Measurements from ENCODE around the gene DENND1C.

Gene DENND1C

GRCh38 chr19:6458695-6459261 lies 22.8 kb downstream of the DENND1C start:
- Histone ChIP-seq H3K9ac (ENCODE audit: low read length in 5 of 5) (peak overlapping the region in 3 of 5 donors; percentile 54 to 74 (median 55)), H3K27me3 (ENCODE audit: control insufficient read depth in 5 of 5, insufficient read depth in 4 of 5, low read length in 5 of 5) (peaks cover under 1 to 2% (median under 1%) of the 10 kb centered on the region in 5 donors), H3K4me3 (ENCODE audit: low read depth in 1 of 5, low read length in 5 of 5) (peak overlapping the region in 4 of 5 donors; percentile 68 to 87 (median 80)), H3K36me3 (ENCODE audit: control insufficient read depth in 5 of 5, insufficient read depth in 5 of 5, low read length in 5 of 5) (peaks cover 0 to 21% (median 15%) of the 10 kb centered on the region in 5 donors), H3K27ac (ENCODE audit: low read depth, low read length) (no peak overlapping the region), H3K4me1 (ENCODE audit: control insufficient read depth in 5 of 5, insufficient read depth in 5 of 5, low read length in 5 of 5) (peaks cover 0 to 28% (median 19%) of the 10 kb centered on the region in 5 donors), H3K9me3 (ENCODE audit: control insufficient read depth in 5 of 5, low read length in 5 of 5) (peaks cover 0 to 12% (median 8%) of the 10 kb centered on the region in 5 donors)

- Histone ChIP-seq H3K4me1 (ENCODE audit: control insufficient read depth in 5 of 5, insufficient read depth in 5 of 5, low read length in 5 of 5) (peaks cover 0 to 28% (median 19%) of the 10 kb centered on the region in 5 donors), H3K27ac (ENCODE audit: low read depth, low read length) (no peak overlapping the region), H3K36me3 (ENCODE audit: control insufficient read depth in 5 of 5, insufficient read depth in 5 of 5, low read length in 5 of 5) (peaks cover 0 to 24% (median 19%) of the 10 kb centered on the region in 5 donors), H3K9ac (ENCODE audit: low read length in 5 of 5) (peak overlapping the region in 1 of 5 donors; percentile 74), H3K9me3 (ENCODE audit: control insufficient read depth in 5 of 5, low read length in 5 of 5) (peaks cover 0 to 15% (median 13%) of the 10 kb centered on the region in 5 donors), H3K4me3 (ENCODE audit: low read depth in 1 of 5, low read length in 5 of 5) (peak overlapping the region in 1 of 5 donors; percentile 79), H3K27me3 (ENCODE audit: control insufficient read depth in 5 of 5, insufficient read depth in 4 of 5, low read length in 5 of 5) (no peaks in the 10 kb centered on the region)
Measured at GRCh38 chr19:6457958-6458694, 23.5 kb downstream of the DENND1C start.

- Histone ChIP-seq H3K4me1 (ENCODE audit: control insufficient read depth in 5 of 5, insufficient read depth in 5 of 5, low read length in 5 of 5) (peaks cover 0 to 28% (median 19%) of the 10 kb centered on the region in 5 donors), H3K36me3 (ENCODE audit: control insufficient read depth in 5 of 5, insufficient read depth in 5 of 5, low read length in 5 of 5) (peaks cover 0 to 33% (median 22%) of the 10 kb centered on the region in 5 donors), H3K9ac (ENCODE audit: low read length in 5 of 5) (no peak overlapping the region), H3K27ac (ENCODE audit: low read depth, low read length) (no peak overlapping the region), H3K27me3 (ENCODE audit: control insufficient read depth in 5 of 5, insufficient read depth in 4 of 5, low read length in 5 of 5) (no peaks in the 10 kb centered on the region), H3K4me3 (ENCODE audit: low read depth in 1 of 5, low read length in 5 of 5) (no peak overlapping the region), H3K9me3 (ENCODE audit: control insufficient read depth in 5 of 5, low read length in 5 of 5) (peaks cover 0 to 17% (median 15%) of the 10 kb centered on the region in 5 donors)
Measured at GRCh38 chr19:6455924-6456323, 25.7 kb downstream of the DENND1C start.

GRCh38 chr19:6453951-6454565 lies 27.5 kb downstream of the DENND1C start:
- H3K36me3 ChIP-seq (ENCODE audit: control insufficient read depth in 5 of 5, insufficient read depth in 5 of 5, low read length in 5 of 5) = peaks cover 0 to 36% (median 22%) of the 10 kb centered on the region in 5 donors

GRCh38 chr19:6452899-6453298 lies 28.7 kb downstream of the DENND1C start:
- H3K9me3 ChIP-seq (ENCODE audit: control insufficient read depth in 5 of 5, low read length in 5 of 5) = peaks cover 0 to 17% (median 15%) of the 10 kb centered on the region in 5 donors
- no peak overlapping the region for H3K27ac ChIP-seq (ENCODE audit: low read depth, low read length)
- no peaks in the 10 kb centered on the region for H3K4me1 ChIP-seq (ENCODE audit: control insufficient read depth in 5 of 5, insufficient read depth in 5 of 5, low read length in 5 of 5)
- no peak overlapping the region for H3K4me3 ChIP-seq (ENCODE audit: low read depth in 1 of 5, low read length in 5 of 5)
- H3K9ac ChIP-seq (ENCODE audit: low read length in 5 of 5) = no peak overlapping the region
- peaks cover 0 to 38% (median 22%) of the 10 kb centered on the region in 5 donors for H3K36me3 ChIP-seq (ENCODE audit: control insufficient read depth in 5 of 5, insufficient read depth in 5 of 5, low read length in 5 of 5)
- H3K27me3 ChIP-seq (ENCODE audit: control insufficient read depth in 5 of 5, insufficient read depth in 4 of 5, low read length in 5 of 5) = no peaks in the 10 kb centered on the region

More at GRCh38 chr19:6453951-6454565, 27.5 kb downstream of the DENND1C start:
- Histone ChIP-seq H3K9ac (ENCODE audit: low read length in 5 of 5) (no peak overlapping the region), H3K27me3 (ENCODE audit: control insufficient read depth in 5 of 5, insufficient read depth in 4 of 5, low read length in 5 of 5) (no peaks in the 10 kb centered on the region), H3K27ac (ENCODE audit: low read depth, low read length) (no peak overlapping the region), H3K4me3 (ENCODE audit: low read depth in 1 of 5, low read length in 5 of 5) (peak overlapping the region in 1 of 5 donors; percentile 4), H3K9me3 (ENCODE audit: control insufficient read depth in 5 of 5, low read length in 5 of 5) (peaks cover 0 to 17% (median 15%) of the 10 kb centered on the region in 5 donors), H3K4me1 (ENCODE audit: control insufficient read depth in 5 of 5, insufficient read depth in 5 of 5, low read length in 5 of 5) (peaks cover 0 to 10% (median 7%) of the 10 kb centered on the region in 5 donors)

GRCh38 chr19:6452223-6452614 lies 29.4 kb downstream of the DENND1C start:
- Histone ChIP-seq H3K36me3 (ENCODE audit: control insufficient read depth in 5 of 5, insufficient read depth in 5 of 5, low read length in 5 of 5) (peaks cover 0 to 39% (median 22%) of the 10 kb centered on the region in 5 donors), H3K9ac (ENCODE audit: low read length in 5 of 5) (no peak overlapping the region)

GRCh38 chr19:6451583-6452222 lies 29.9 kb downstream of the DENND1C start:
- no peaks in the 10 kb centered on the region for H3K27me3 ChIP-seq (ENCODE audit: control insufficient read depth in 5 of 5, insufficient read depth in 4 of 5, low read length in 5 of 5)
- peaks cover 0 to 42% (median 22%) of the 10 kb centered on the region in 5 donors for H3K36me3 ChIP-seq (ENCODE audit: control insufficient read depth in 5 of 5, insufficient read depth in 5 of 5, low read length in 5 of 5)
- no peaks in the 10 kb centered on the region for H3K4me1 ChIP-seq (ENCODE audit: control insufficient read depth in 5 of 5, insufficient read depth in 5 of 5, low read length in 5 of 5)
- H3K4me3 ChIP-seq (ENCODE audit: low read depth in 1 of 5, low read length in 5 of 5) = no peak overlapping the region
- H3K9me3 ChIP-seq (ENCODE audit: control insufficient read depth in 5 of 5, low read length in 5 of 5) = peaks cover 0 to 17% (median 15%) of the 10 kb centered on the region in 5 donors
- no peak overlapping the region for H3K9ac ChIP-seq (ENCODE audit: low read length in 5 of 5)
- no peak overlapping the region for H3K27ac ChIP-seq (ENCODE audit: low read depth, low read length)

More at GRCh38 chr19:6452223-6452614, 29.4 kb downstream of the DENND1C start:
- Histone ChIP-seq H3K4me1 (ENCODE audit: control insufficient read depth in 5 of 5, insufficient read depth in 5 of 5, low read length in 5 of 5) (no peaks in the 10 kb centered on the region), H3K9me3 (ENCODE audit: control insufficient read depth in 5 of 5, low read length in 5 of 5) (peaks cover 0 to 17% (median 15%) of the 10 kb centered on the region in 5 donors), H3K27ac (ENCODE audit: low read depth, low read length) (no peak overlapping the region), H3K27me3 (ENCODE audit: control insufficient read depth in 5 of 5, insufficient read depth in 4 of 5, low read length in 5 of 5) (no peaks in the 10 kb centered on the region), H3K4me3 (ENCODE audit: low read depth in 1 of 5, low read length in 5 of 5) (no peak overlapping the region)

- Histone ChIP-seq H3K27me3 (ENCODE audit: control insufficient read depth in 5 of 5, insufficient read depth in 4 of 5, low read length in 5 of 5) (no peaks in the 10 kb centered on the region), H3K36me3 (ENCODE audit: control insufficient read depth in 5 of 5, insufficient read depth in 5 of 5, low read length in 5 of 5) (peaks cover 0 to 37% (median 20%) of the 10 kb centered on the region in 5 donors), H3K9me3 (ENCODE audit: control insufficient read depth in 5 of 5, low read length in 5 of 5) (peaks cover 0 to 18% (median 15%) of the 10 kb centered on the region in 5 donors), H3K4me3 (ENCODE audit: low read depth in 1 of 5, low read length in 5 of 5) (no peak overlapping the region), H3K27ac (ENCODE audit: low read depth, low read length) (no peak overlapping the region), H3K9ac (ENCODE audit: low read length in 5 of 5) (no peak overlapping the region), H3K4me1 (ENCODE audit: control insufficient read depth in 5 of 5, insufficient read depth in 5 of 5, low read length in 5 of 5) (no peaks in the 10 kb centered on the region)
Measured at GRCh38 chr19:6450166-6450565, 31.4 kb downstream of the DENND1C start.

GRCh38 chr19:6448045-6448444 lies 33.5 kb downstream of the DENND1C start:
- peaks cover 0 to 21% (median 3%) of the 10 kb centered on the region in 5 donors for H3K36me3 ChIP-seq (ENCODE audit: control insufficient read depth in 5 of 5, insufficient read depth in 5 of 5, low read length in 5 of 5)

More at GRCh38 chr19:6448045-6448444, 33.5 kb downstream of the DENND1C start:
- Histone ChIP-seq H3K9ac (ENCODE audit: low read length in 5 of 5) (no peak overlapping the region), H3K27ac (ENCODE audit: low read depth, low read length) (no peak overlapping the region), H3K4me1 (ENCODE audit: control insufficient read depth in 5 of 5, insufficient read depth in 5 of 5, low read length in 5 of 5) (no peaks in the 10 kb centered on the region), H3K9me3 (ENCODE audit: control insufficient read depth in 5 of 5, low read length in 5 of 5) (peaks cover 0 to 3% (median 0%) of the 10 kb centered on the region in 5 donors), H3K27me3 (ENCODE audit: control insufficient read depth in 5 of 5, insufficient read depth in 4 of 5, low read length in 5 of 5) (no peaks in the 10 kb centered on the region), H3K4me3 (ENCODE audit: low read depth in 1 of 5, low read length in 5 of 5) (no peak overlapping the region)

All from subcutaneous abdominal adipose tissue (tissue), 5 donors.